Uterus (tissue), 2 donors: ENCODE data around the gene ANKRD62.

Experiments
- CTCF ChIP-seq, 4 experiments: fragments of 200-600 bp in 2 of 4; fragments of 450-650 bp in 2 of 4; sonication (generic) in 2 of 4; IDR thresholded peaks; one replicate each; pipeline ENCODE4 v1.5.1; 2016 to 2019; ENCODE audit warnings: antibody characterized with exemption in 4 of 4, mild to moderate bottlenecking in 2 of 4, moderate library complexity in 1 of 4
- POLR2A ChIP-seq, 2 donors: fragments of 450-650 bp; IDR thresholded peaks; one replicate each; pipeline ENCODE4 v1.6.1; 2016; ENCODE audit warnings: antibody characterized with exemption in 2 of 2, mild to moderate bottlenecking in 1 of 2, moderate library complexity in 1 of 2

GRCh38 chr18:12109836-12110235, 16.2 kb downstream of the ANKRD62 start:
- TF ChIP-seq CTCF (IDR thresholded peaks at IDR 0.05) (no peak), POLR2A (IDR thresholded peaks at IDR 0.05) (no peak)
